H7 (cell line): ENCODE measurements around the gene THSD4. TPM values are rescaled to one million over a fixed set of nuclear protein-coding genes. Genes with fewer than 3 reads are reported as not detected.
A peak's percentile ranks its signal among the peaks of the same experiment; 100 is the strongest.

Source experiments
- DNase-seq: peaks from one replicate; pipeline ENCODE4 v3.0.0; 2012
- H3K27me3 ChIP-seq: 2 replicates; pipeline ENCODE4 v1.6.0; 2011; ENCODE audit warnings: mild to moderate bottlenecking, low read length; ENCODE audit not compliant: control insufficient read depth, insufficient read depth
- H3K36me3 ChIP-seq: replicated peaks from 2 replicates; pipeline ENCODE4 v1.5.1; 2011; ENCODE audit warnings: low read length; ENCODE audit not compliant: control insufficient read depth, insufficient read depth
- H3K4me3 ChIP-seq: 2 replicates; pipeline ENCODE4 v1.5.1; 2011; ENCODE audit warnings: low read depth, mild to moderate bottlenecking, control low read depth, low read length, moderate library complexity; ENCODE audit not compliant: insufficient read depth
- total RNA-seq: library from RNA; depleted of rRNA; stranded (reverse); fragments of >200 nt; shearing (Covaris generic); gene quantifications from 2 replicates; pipeline ENCODE4 v1.2.3, GENCODE V29; 2014

THSD4 gene
- total RNA-seq, 1 experiment from 2014 or later: 3.9 TPM

DNA sequence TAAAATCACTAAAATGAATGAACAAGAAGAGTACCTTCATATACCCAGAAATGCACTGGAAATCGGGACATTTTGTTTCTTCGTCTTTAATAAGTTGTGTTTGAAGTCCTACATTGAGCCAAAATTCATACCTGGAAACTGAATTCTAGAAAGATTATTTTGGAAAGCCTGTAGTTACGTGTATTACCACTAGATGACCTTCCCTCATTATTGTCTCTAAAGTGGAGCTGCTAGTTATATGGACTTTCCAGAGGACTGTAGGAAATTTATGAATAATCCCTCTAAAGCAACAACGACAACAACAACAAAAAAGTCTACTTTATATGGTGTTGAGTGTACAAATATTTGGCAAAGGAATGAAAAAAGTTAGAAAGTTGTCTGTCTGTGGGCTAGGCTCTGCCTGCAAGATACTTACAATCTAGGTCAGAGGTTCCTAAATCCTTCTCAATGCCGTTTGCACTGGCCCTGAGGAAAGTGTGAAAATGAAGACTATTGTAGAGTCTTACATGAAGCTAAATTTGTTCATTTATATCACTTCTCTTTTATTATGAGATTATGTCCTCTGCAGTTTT is 460.3 kb downstream of the THSD4 start:
- DNase-seq: no peak
- no peaks in the 10 kb centered on the region; the same call in 1 of the 2 replicates for H3K27me3 ChIP-seq

DNA sequence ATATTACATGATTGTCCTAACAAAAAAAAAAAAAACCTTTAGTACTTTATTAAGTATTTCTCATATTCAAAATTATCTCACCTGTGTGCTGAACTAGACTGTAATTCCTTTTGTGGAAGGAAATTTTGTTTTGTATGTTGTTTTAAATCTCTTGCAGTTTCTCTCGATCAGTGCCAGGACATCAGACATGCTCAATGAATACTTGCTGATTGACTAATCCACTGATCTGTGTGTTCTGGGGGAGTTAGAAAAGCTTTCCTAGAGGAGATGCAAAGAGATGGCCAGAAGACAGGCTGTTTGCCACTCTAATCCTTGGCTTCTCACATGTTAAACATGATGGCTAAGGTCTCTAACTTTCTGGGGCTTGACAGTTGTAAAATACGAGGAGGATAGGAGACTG is 461.8 kb downstream of the THSD4 start:
- no peak for DNase-seq
- H3K4me3 ChIP-seq: no peak overlapping the region
- no peaks in the 10 kb centered on the region; the same call in 1 of the 2 replicates for H3K27me3 ChIP-seq
- no peaks in the 10 kb centered on the region for H3K36me3 ChIP-seq

More for the DNA sequence above, 460.3 kb downstream of the THSD4 start:
- Histone ChIP-seq H3K4me3 (no peak overlapping the region), H3K36me3 (no peaks in the 10 kb centered on the region)

- no peaks in the 10 kb centered on the region for H3K27me3 ChIP-seq
Observed at GRCh38 chr15:71581398-71581930, 466.2 kb downstream of the THSD4 start.

GRCh38 chr15:71585159-71585558 is 469.9 kb downstream of the THSD4 start:
- H3K4me3 ChIP-seq: no peak overlapping the region
- H3K27me3 ChIP-seq: no peaks in the 10 kb centered on the region
- no peak for DNase-seq
- H3K36me3 ChIP-seq: no peaks in the 10 kb centered on the region

More at GRCh38 chr15:71581398-71581930, 466.2 kb downstream of the THSD4 start:
- no peak for DNase-seq
- Histone ChIP-seq H3K4me3 (no peak overlapping the region), H3K36me3 (no peaks in the 10 kb centered on the region)

- DNase-seq: no peak
- Histone ChIP-seq H3K27me3 (no peaks in the 10 kb centered on the region), H3K36me3 (no peaks in the 10 kb centered on the region), H3K4me3 (no peak overlapping the region)
Observed at GRCh38 chr15:71586463-71586862, 471.2 kb downstream of the THSD4 start.

DNA sequence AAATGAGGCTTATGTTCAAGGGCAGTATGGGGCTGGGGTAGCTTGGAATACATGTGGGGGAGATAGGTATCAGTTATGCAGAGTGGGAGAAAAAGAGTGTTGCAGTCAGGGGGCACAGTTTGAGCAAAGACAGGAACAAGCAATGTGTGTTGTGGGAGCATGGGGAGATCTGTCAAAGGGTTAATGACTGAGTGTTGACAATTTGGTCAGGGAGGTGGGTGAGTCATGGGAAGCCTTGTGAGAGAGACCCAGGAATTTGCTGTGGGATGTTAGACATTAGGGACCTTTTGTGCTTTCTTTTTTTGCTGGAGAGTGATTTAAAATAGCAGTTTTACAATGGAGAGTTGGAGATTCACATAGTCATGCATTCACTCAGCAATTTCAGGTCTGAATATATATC is 473.5 kb downstream of the THSD4 start:
- DNase-seq: peak; percentile 37
- no peaks in the 10 kb centered on the region for H3K27me3 ChIP-seq
- no peaks in the 10 kb centered on the region for H3K36me3 ChIP-seq
- no peak overlapping the region for H3K4me3 ChIP-seq

GRCh38 chr15:71591057-71591456 is 475.8 kb downstream of the THSD4 start:
- DNase-seq: peak; percentile 36
- H3K4me3 ChIP-seq: no peak overlapping the region
- no peaks in the 10 kb centered on the region for H3K36me3 ChIP-seq
- no peaks in the 10 kb centered on the region for H3K27me3 ChIP-seq

GRCh38 chr15:71592203-71592602 is 476.9 kb downstream of the THSD4 start:
- Histone ChIP-seq H3K36me3 (no peaks in the 10 kb centered on the region), H3K4me3 (no peak overlapping the region), H3K27me3 (no peaks in the 10 kb centered on the region)
- no peak for DNase-seq

GRCh38 chr15:71595846-71596553 is 480.7 kb downstream of the THSD4 start:
- Histone ChIP-seq H3K4me3 (no peak overlapping the region), H3K36me3 (no peaks in the 10 kb centered on the region), H3K27me3 (no peaks in the 10 kb centered on the region)
- no peak for DNase-seq

DNA sequence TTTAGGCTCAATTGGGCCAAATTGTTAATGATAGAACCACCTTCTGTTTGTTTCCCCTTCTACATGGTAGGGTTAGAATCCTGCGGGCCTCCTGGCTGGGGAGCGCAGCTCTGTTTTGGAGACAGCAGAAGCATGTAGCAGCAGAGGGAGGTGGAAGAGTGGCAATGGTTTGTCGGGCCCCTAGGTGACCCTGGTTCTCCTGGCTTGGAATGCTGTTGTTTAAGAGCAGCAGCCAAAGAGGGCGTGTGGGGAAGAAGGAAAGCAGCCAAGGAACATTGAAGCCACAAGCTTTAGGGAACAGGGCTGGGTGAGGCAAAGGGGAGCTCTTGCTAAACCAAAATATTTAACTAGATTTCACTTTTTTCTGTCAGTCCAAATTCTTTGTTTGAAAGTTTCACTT is 481.4 kb downstream of the THSD4 start:
- H3K4me3 ChIP-seq: no peak overlapping the region
- no peaks in the 10 kb centered on the region for H3K36me3 ChIP-seq
- no peaks in the 10 kb centered on the region for H3K27me3 ChIP-seq
- DNase-seq: peak; percentile 14

DNA sequence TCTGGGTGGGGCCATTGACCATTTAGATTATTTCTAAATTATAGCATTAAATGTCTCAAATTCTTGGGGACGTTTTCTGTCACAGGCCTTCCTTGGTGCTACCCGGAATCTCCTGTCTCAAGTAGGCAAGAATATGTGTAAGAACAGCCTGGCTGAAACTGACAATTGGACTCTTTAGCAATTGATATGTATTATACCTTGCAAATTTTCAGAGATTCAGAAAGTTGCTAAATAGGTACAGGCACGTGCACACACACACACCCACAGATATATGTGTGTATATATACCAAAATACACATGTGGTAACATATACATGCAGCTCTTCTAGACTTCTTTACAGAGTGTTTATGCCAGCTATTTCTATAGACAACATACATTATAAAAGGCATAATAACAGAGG is 481.9 kb downstream of the THSD4 start:
- DNase-seq: no peak
- H3K4me3 ChIP-seq: no peak overlapping the region
- H3K27me3 ChIP-seq: no peaks in the 10 kb centered on the region
- no peaks in the 10 kb centered on the region for H3K36me3 ChIP-seq

GRCh38 chr15:71597637-71598036 is 482.4 kb downstream of the THSD4 start:
- no peak overlapping the region for H3K4me3 ChIP-seq
- no peak for DNase-seq
- no peaks in the 10 kb centered on the region for H3K27me3 ChIP-seq
- no peaks in the 10 kb centered on the region for H3K36me3 ChIP-seq

- no peak for DNase-seq
- Histone ChIP-seq H3K4me3 (no peak overlapping the region), H3K36me3 (no peaks in the 10 kb centered on the region), H3K27me3 (no peaks in the 10 kb centered on the region)
Observed at GRCh38 chr15:71598741-71599140, 483.5 kb downstream of the THSD4 start.

DNA sequence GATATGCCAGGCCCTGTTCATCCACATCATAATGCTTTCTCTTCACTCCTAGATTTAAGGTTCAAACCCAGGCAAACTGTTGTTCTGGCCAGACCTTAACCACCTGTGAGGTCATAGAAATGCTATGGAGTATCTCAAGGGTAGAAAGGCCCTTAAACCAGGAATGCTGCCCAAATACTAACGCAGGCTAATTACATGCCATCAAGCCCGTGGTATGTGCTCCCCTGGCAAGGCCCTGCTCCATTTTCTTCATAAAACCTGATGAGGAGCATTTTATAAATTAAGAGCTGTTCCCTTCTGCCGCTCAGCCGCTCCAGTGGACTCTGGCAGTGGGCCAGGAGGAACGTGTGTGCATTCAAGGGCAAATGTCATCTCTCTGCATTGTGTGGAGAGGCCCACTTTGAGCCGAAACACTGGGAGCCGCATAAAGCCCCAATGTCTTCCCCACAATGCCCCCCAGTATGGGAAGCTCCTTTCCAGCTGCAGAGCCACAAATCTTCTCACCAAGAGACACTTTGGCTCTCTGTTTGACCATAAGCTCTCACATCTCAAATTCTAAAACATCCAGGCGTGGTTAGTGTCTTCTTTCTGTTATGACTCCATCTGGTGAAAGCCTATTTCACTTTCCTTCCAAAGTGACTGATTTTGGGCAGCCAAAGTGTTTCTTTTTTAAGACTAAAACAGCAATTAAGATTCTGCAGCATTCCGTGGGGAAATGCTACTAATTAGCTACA is 484.3 kb downstream of the THSD4 start:
- no peak overlapping the region for H3K4me3 ChIP-seq
- no peaks in the 10 kb centered on the region for H3K36me3 ChIP-seq
- H3K27me3 ChIP-seq: no peaks in the 10 kb centered on the region
- DNase-seq: no peak

DNA sequence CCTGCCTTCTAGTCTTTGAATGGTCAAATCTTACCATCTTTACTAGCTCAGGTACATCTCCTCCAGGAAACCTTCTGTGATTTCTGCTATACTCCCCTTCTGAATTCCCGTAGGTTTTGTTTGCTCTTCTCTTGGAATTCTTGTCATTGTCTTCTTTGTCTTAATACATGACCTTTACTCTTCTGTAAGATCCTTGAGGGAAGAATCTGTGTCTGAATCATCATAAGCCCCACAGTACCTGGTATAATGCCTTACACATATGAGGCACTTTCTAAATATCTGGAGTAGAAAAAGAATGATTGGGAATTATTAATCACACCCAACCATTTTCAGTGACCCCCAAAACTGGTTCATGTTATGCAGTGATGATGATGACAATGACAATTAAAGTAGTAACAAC is 485.0 kb downstream of the THSD4 start:
- Histone ChIP-seq H3K36me3 (no peaks in the 10 kb centered on the region), H3K4me3 (no peak overlapping the region), H3K27me3 (no peaks in the 10 kb centered on the region)
- DNase-seq: no peak
